CD14-positive monocyte (primary cell): Measurements from ENCODE around the gene ZSCAN20. TPM values are rescaled to one million over a fixed set of nuclear protein-coding genes. Genes with fewer than 3 reads are reported as not detected.

Experiments used
- DNase-seq, 3 donors: peaks; one replicate each; pipeline ENCODE4 v3.0.0-alpha.2; 2011 to 2022
- H2AFZ ChIP-seq: 2 replicates; pipeline ENCODE4 v1.6.0; 2012; ENCODE audit warnings: mild to moderate bottlenecking, low read depth, low read length, inconsistent platforms; ENCODE audit not compliant: insufficient read depth, poor library complexity, severe bottlenecking
- H3K27ac ChIP-seq, 2 donors: 1 replicate in 1 of 2; 2 replicates in 1 of 2; pipeline ENCODE4 v1.5.1; 2012 to 2013; ENCODE audit warnings: low read length in 2 of 2, control low read depth in 1 of 2, inconsistent platforms in 1 of 2, low read depth in 1 of 2, mild to moderate bottlenecking in 1 of 2
- H3K27me3 ChIP-seq, 2 donors: one replicate each; pipeline versions ENCODE4 v1.6.0 to v1.6.1; 2011 to 2013; ENCODE audit warnings: low read length in 2 of 2; ENCODE audit not compliant: control insufficient read depth in 2 of 2, insufficient read depth in 2 of 2
- H3K36me3 ChIP-seq, 2 donors: replicated peaks in 1 of 2; 1 replicate in 1 of 2; 2 replicates in 1 of 2; pipeline versions ENCODE4 v1.5.1 to v1.6.1; 2012 to 2013; ENCODE audit warnings: low read length in 2 of 2, control low read depth in 1 of 2, inconsistent platforms in 1 of 2, mild to moderate bottlenecking in 1 of 2; ENCODE audit not compliant: insufficient read depth in 2 of 2, control insufficient read depth in 1 of 2
- H3K4me1 ChIP-seq, 2 donors: 1 replicate in 1 of 2; 2 replicates in 1 of 2; pipeline versions ENCODE4 v1.5.1 to v1.6.1; 2012 to 2013; ENCODE audit warnings: low read length in 2 of 2, control low read depth in 1 of 2, inconsistent platforms in 1 of 2, mild to moderate bottlenecking in 1 of 2, moderate library complexity in 1 of 2; ENCODE audit not compliant: insufficient read depth in 2 of 2, control insufficient read depth in 1 of 2
- H3K4me2 ChIP-seq: replicated peaks from 2 replicates; pipeline ENCODE3; 2012; ENCODE audit warnings: low read length, moderate library complexity, mild to moderate bottlenecking; ENCODE audit not compliant: poor library complexity, severe bottlenecking; ENCODE audit errors: extremely low read depth
- H3K4me3 ChIP-seq, 3 experiments: fragments of 200-600 bp in 1 of 3; sonication (generic) in 1 of 3; replicated peaks in 1 of 3; 1 replicate in 2 of 3; 2 replicates in 1 of 3; pipeline ENCODE4 v1.5.1; 2011 to 2013; ENCODE audit warnings: low read length in 3 of 3, mild to moderate bottlenecking in 3 of 3, control low read depth in 2 of 3, low read depth in 2 of 3, inconsistent platforms in 1 of 3, moderate library complexity in 1 of 3
- H3K79me2 ChIP-seq: 2 replicates; pipeline ENCODE4 v1.6.0; 2012; ENCODE audit warnings: mild to moderate bottlenecking, control low read depth, inconsistent platforms, low read length, moderate library complexity; ENCODE audit not compliant: insufficient read depth
- H3K9ac ChIP-seq: 2 replicates; pipeline ENCODE4 v1.6.0; 2017; ENCODE audit warnings: low read length, mild to moderate bottlenecking; ENCODE audit not compliant: insufficient read depth, poor library complexity, severe bottlenecking
- H3K9me3 ChIP-seq, 2 donors: replicated peaks in 1 of 2; 1 replicate in 1 of 2; 2 replicates in 1 of 2; pipeline versions ENCODE4 v1.5.1 to v1.6.1; 2012 to 2013; ENCODE audit warnings: low read length in 2 of 2, control low read depth in 1 of 2; ENCODE audit not compliant: control insufficient read depth in 1 of 2, insufficient read depth in 1 of 2
- H4K20me1 ChIP-seq: 2 replicates; pipeline ENCODE4 v1.6.0; 2012; ENCODE audit warnings: mild to moderate bottlenecking, low read length, control low read depth, moderate library complexity; ENCODE audit not compliant: insufficient read depth
- H3K27ac Mint-ChIP-seq, 7 donors: one replicate each; pipeline ENCODE4 v1.8.0; 2020; ENCODE audit warnings: mild to moderate bottlenecking in 7 of 7, mixed read lengths in 7 of 7, moderate library complexity in 6 of 7, inconsistent platforms in 2 of 7
- H3K27me3 Mint-ChIP-seq, 3 donors: one replicate each; pipeline ENCODE4 v1.8.0; 2021 to 2022; ENCODE audit warnings: low read depth in 3 of 3, mild to moderate bottlenecking in 3 of 3, mixed read lengths in 3 of 3, moderate library complexity in 3 of 3, inconsistent platforms in 1 of 3
- H3K36me3 Mint-ChIP-seq, 2 donors: one replicate each; pipeline ENCODE4 v1.8.0; 2020; ENCODE audit warnings: mixed read lengths in 2 of 2, inconsistent platforms in 1 of 2, mild to moderate bottlenecking in 1 of 2
- H3K4me1 Mint-ChIP-seq: one replicate; pipeline ENCODE4 v1.8.0; 2020; ENCODE audit warnings: mild to moderate bottlenecking, mixed read lengths
- H3K4me3 Mint-ChIP-seq, 2 donors: one replicate each; pipeline ENCODE4 v1.8.0; 2020; ENCODE audit warnings: mild to moderate bottlenecking in 2 of 2, mixed read lengths in 2 of 2, moderate library complexity in 1 of 2
- H3K9me3 Mint-ChIP-seq, 7 donors: one replicate each; pipeline ENCODE4 v1.8.0; 2020 to 2022; ENCODE audit warnings: mixed read lengths in 7 of 7, mild to moderate bottlenecking in 6 of 7, moderate library complexity in 6 of 7, inconsistent platforms in 2 of 7
- CTCF ChIP-seq: fragments of 200-600 bp; IDR thresholded peaks from one replicate; pipeline ENCODE4 v1.8.0; 2022; ENCODE audit warnings: antibody characterized with exemption, mild to moderate bottlenecking
- WGBS: methylation state at CpG from one replicate; pipeline ENCODE4 v1.1.5; 2013; ENCODE audit warnings: missing lambda C conversion rate; ENCODE audit not compliant: insufficient coverage; 5-methylcytosine and 5-hydroxymethylcytosine counted together
- intact Hi-C, 2 donors: fragments of 100-400 bp; cut with micrococcal nuclease; formaldehyde crosslinking; loops; one replicate each; pipeline versions ENCODE4 v1.15.0 to v1.15.1; 2023
- polyA plus RNA-seq, 3 donors: library from polyadenylated mRNA; depleted of rRNA in 1 of 3; unstranded in 2 of 3; stranded (reverse) in 1 of 3; fragments of 300-500 nt in 2 of 3; fragments of >200 nt in 1 of 3; fragmentation: Illumina TruSeq in 2 of 3; gene quantifications; 1 replicate in 2 of 3; 2 replicates in 1 of 3; pipeline ENCODE4 v1.2.3, GENCODE V29; 2012 to 2021

ZSCAN20 gene
- polyA plus RNA-seq, 3 donors: 0.29 to 0.51 (median 0.29) TPM

GRCh38 chr1:33439662-33440061 lies 32.8 kb upstream of the ZSCAN20 start:
- intact Hi-C loops: no loop called here
- DNase-seq: no peak
- no peak for TF ChIP-seq CTCF
- H3K4me1 Mint-ChIP-seq: peaks cover 25% of the 10 kb centered on the region
- H3K4me3 Mint-ChIP-seq: no peak overlapping the region
- H3K9me3 ChIP-seq: no peaks in the 10 kb centered on the region
- H4K20me1 ChIP-seq: no peaks in the 10 kb centered on the region
- H3K27me3 Mint-ChIP-seq: peaks cover 0 to 7% (median 6%) of the 10 kb centered on the region in 3 donors
- H3K9me3 Mint-ChIP-seq: no peaks in the 10 kb centered on the region
- H3K4me3 ChIP-seq: no peak overlapping the region
- WGBS: 100% methylated on average over 1 of the region's 1 CpG
- H2AFZ ChIP-seq: no peak overlapping the region
- H3K27ac ChIP-seq: no peak overlapping the region
- H3K4me1 ChIP-seq: peaks cover 13 to 17% of the 10 kb centered on the region in 2 donors
- H3K27me3 ChIP-seq: no peaks in the 10 kb centered on the region
- H3K4me2 ChIP-seq: no peak overlapping the region
- H3K9ac ChIP-seq: no peak overlapping the region
- H3K79me2 ChIP-seq: no peaks in the 10 kb centered on the region
- no peaks in the 10 kb centered on the region for H3K36me3 ChIP-seq
- H3K36me3 Mint-ChIP-seq: no peaks in the 10 kb centered on the region
- H3K27ac Mint-ChIP-seq: peak overlapping the region in 1 of 7 donors; percentile 32

GRCh38 chr1:33441088-33441745 lies 31.2 kb upstream of the ZSCAN20 start:
- no peaks in the 10 kb centered on the region for H3K79me2 ChIP-seq
- H3K27ac ChIP-seq: no peak overlapping the region
- no peak for DNase-seq
- TF ChIP-seq CTCF: no peak
- H3K4me2 ChIP-seq: no peak overlapping the region
- H3K9me3 ChIP-seq: no peaks in the 10 kb centered on the region
- H4K20me1 ChIP-seq: no peaks in the 10 kb centered on the region
- H3K36me3 ChIP-seq: no peaks in the 10 kb centered on the region
- Mint-ChIP-seq H3K4me1 (peaks cover 23% of the 10 kb centered on the region), H3K27ac (peak overlapping the region in 4 of 7 donors; percentile 4 to 56 (median 20)), H3K36me3 (no peaks in the 10 kb centered on the region), H3K9me3 (no peaks in the 10 kb centered on the region), H3K4me3 (peak overlapping the region in 1 of 2 donors; percentile 59), H3K27me3 (peaks cover 1 to 7% (median 4%) of the 10 kb centered on the region in 3 donors)
- no peak overlapping the region for H3K9ac ChIP-seq
- no peaks in the 10 kb centered on the region for H3K27me3 ChIP-seq
- WGBS: 54% methylated on average over 4 of the region's 6 CpGs
- intact Hi-C loops: no loop called here
- no peak overlapping the region for H2AFZ ChIP-seq
- no peak overlapping the region for H3K4me3 ChIP-seq
- H3K4me1 ChIP-seq: peaks cover 11 to 13% of the 10 kb centered on the region in 2 donors
